Measurements from ENCODE around the gene USP3. TPM values are rescaled to one million over a fixed set of nuclear protein-coding genes. Genes with fewer than 3 reads are reported as not detected.

The USP3 gene
- total and polyA plus RNA-seq, 2 of the 13 experiments (the other 11 are each of a cell fraction or from before 2014, with no cell fraction given), result 14.3 to 61.2 TPM

- TF ChIP-seq LRRFIP1 (CRISPR knock-in tag; conservative IDR thresholded peaks at IDR 0.05), result no peak
- TF ChIP-seq LBX2 (CRISPR knock-in tag; IDR thresholded peaks at IDR 0.05; ENCODE audit: borderline replicate concordance), result no peak
- peak; percentile 18; the same call in 1 of the 2 replicates for TF ChIP-seq ATF7-NPFF (CRISPR knock-in tag; IDR thresholded peaks at IDR 0.05; ENCODE audit: low read depth)
- TF ChIP-seq ZNF276 (CRISPR knock-in tag; IDR thresholded peaks at IDR 0.05; ENCODE audit: low read depth), result no peak
- 0 out of 2 replicates have a peak, but pooled peaks have one; percentile 15 for TF ChIP-seq FOXP4 (CRISPR knock-in tag; IDR thresholded peaks at IDR 0.05)
- no peak for TF ChIP-seq FIP1L1 (IDR thresholded peaks at IDR 0.05; ENCODE audit: borderline replicate concordance, insufficient read depth, low read depth, low read length)
- TF ChIP-seq POGK (CRISPR knock-in tag; conservative IDR thresholded peaks at IDR 0.05), result 0 out of 2 replicates have a peak, but pooled peaks have one; percentile 17
- peak; percentile 89 for TF ChIP-seq FOSL2 (CRISPR knock-in tag; IDR thresholded peaks at IDR 0.05)
- no peak for TF ChIP-seq NFYC (CRISPR knock-in tag; IDR thresholded peaks at IDR 0.05)
- TF ChIP-seq ZSCAN21 (CRISPR knock-in tag; IDR thresholded peaks at IDR 0.05; ENCODE audit: borderline replicate concordance), result no peak
- TF ChIP-seq ASH2L (IDR thresholded peaks at IDR 0.05; ENCODE audit: insufficient read length, low read depth, low read length), result no peak
- no peak for TF ChIP-seq SSRP1 (CRISPR knock-in tag; IDR thresholded peaks at IDR 0.05)
- no peak for TF ChIP-seq ZNF264 (CRISPR knock-in tag; IDR thresholded peaks at IDR 0.05)
- no peak for TF ChIP-seq IRF2 (CRISPR knock-in tag; IDR thresholded peaks at IDR 0.05)
- TF ChIP-seq ZNF432 (CRISPR knock-in tag; IDR thresholded peaks at IDR 0.05; ENCODE audit: borderline replicate concordance), result no peak
- peak; percentile 50; the same call in 1 of the 2 replicates for TF ChIP-seq ZSCAN29 (CRISPR knock-in tag; conservative IDR thresholded peaks at IDR 0.05)
- TF ChIP-seq KDM3A (CRISPR knock-in tag; IDR thresholded peaks at IDR 0.05; ENCODE audit: low read depth), result no peak
- TF ChIP-seq CEBPG (CRISPR knock-in tag; IDR thresholded peaks at IDR 0.05), result no peak
- no peak for TF ChIP-seq HOXA3 (CRISPR knock-in tag; IDR thresholded peaks at IDR 0.05)
- no peak for TF ChIP-seq SOX13 (IDR thresholded peaks at IDR 0.05)
- TF ChIP-seq SOX13 (CRISPR knock-in tag; conservative IDR thresholded peaks at IDR 0.05 in 1 of 2, IDR thresholded peaks at IDR 0.05 in 1 of 2), result no peak
- no peak for TF ChIP-seq RELA (CRISPR knock-in tag; IDR thresholded peaks at IDR 0.05)
Measured at GRCh38 chr15:63502137-63502766, 2.1 kb upstream of the USP3 start (continued).

Measured in HepG2 (cell line).